ENCODE measurements around the gene NSUN5. TPM values are rescaled to one million over a fixed set of nuclear protein-coding genes. Genes with fewer than 3 reads are reported as not detected.
"Not testable (repeated sequence)": the region's sequence is repeated elsewhere in the genome, so short reads cannot be mapped to it uniquely, and the experiment has no call there.

Gene NSUN5
- total and polyA plus RNA-seq, 4 donors = 11.8 to 33.2 (median 18.3) TPM

- H3K27ac ChIP-seq (ENCODE audit: low read depth in 1 of 2, low read length in 2 of 2); ATAC-seq (ENCODE audit: low FRiP score): not testable (repeated sequence)
Observed at GRCh38 chr7:73277210-73277609, 31.4 kb downstream of the NSUN5 start.

DNA sequence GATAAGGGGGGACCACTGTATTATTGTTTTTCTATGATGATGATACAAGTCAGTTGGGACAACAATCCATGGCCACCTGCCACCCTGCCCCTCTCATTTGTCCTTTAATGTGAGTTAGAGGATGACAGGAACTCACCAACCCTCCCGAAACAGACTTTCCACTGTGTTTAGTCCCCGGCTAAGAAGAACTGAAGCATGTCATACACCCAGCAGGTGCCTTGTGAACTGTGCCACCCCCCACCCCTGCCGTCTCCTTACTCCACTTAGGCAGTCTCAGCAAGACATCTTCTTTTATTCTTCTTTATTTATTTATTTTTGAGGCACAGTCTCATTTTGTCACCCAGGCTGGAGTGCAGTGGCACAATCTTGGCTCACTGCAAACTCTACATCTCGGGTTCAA, 40.8 kb downstream of the NSUN5 start:
- not testable (repeated sequence) for H3K4me3 ChIP-seq (ENCODE audit: low read length in 2 of 2); H3K27ac ChIP-seq (ENCODE audit: low read depth in 1 of 2, low read length in 2 of 2)

More at GRCh38 chr7:73277210-73277609, 31.4 kb downstream of the NSUN5 start:
- H3K36me3 ChIP-seq (ENCODE audit: control insufficient read depth in 1 of 2, insufficient read depth in 2 of 2, low read length in 1 of 2); DNase-seq; H3K4me1 ChIP-seq (ENCODE audit: control insufficient read depth in 1 of 2, insufficient read depth in 2 of 2, low read length in 2 of 2); H3K9me3 ChIP-seq (ENCODE audit: control insufficient read depth, low read length); intact Hi-C loops (cut with DNase I); H3K4me3 ChIP-seq (ENCODE audit: low read length in 2 of 2); H3K27me3 ChIP-seq (ENCODE audit: control insufficient read depth in 1 of 2, insufficient read depth in 2 of 2, low read length in 1 of 2): not testable (repeated sequence)
- 19 to 38% methylated on average over 1 of the region's 5 CpGs for WGBS, 2 donors

DNA sequence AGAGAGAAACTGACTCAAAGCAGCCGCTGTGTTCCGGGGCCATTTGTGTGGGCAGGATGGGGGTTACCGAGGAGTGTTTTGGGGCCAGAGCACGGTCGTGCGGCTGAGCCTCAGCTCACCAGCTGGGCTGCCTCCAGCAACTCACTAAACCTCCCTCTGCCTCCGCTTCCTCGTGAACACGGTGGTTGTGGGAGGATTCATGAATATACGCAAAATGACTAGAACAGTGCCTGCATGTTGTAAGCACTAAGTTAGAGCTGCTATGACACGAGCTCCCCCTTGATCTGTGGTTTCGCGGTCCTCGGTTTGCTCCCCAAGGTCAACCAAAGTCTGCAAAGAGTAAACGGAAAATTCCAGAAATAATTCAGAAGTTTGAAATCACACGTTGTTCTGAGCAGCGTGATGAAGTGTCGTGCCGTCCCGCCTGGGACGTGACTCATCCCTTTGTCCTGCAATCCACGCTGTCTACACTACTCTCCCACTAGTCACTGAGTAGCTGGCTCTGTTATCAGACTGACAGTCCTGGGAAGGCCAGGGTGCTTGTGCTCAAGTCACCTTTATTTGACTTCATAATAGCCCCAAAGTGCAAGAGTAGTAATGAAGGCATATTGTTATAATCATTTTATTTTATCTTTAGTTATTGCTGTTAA, 41.8 kb downstream of the NSUN5 start:
- H3K36me3 ChIP-seq (ENCODE audit: control insufficient read depth in 1 of 2, insufficient read depth in 2 of 2, low read length in 1 of 2); ATAC-seq (ENCODE audit: low FRiP score); H3K4me1 ChIP-seq (ENCODE audit: control insufficient read depth in 1 of 2, insufficient read depth in 2 of 2, low read length in 2 of 2); H3K9me3 ChIP-seq (ENCODE audit: control insufficient read depth, low read length); H3K27ac ChIP-seq (ENCODE audit: low read depth in 1 of 2, low read length in 2 of 2); intact Hi-C loops (cut with DNase I); H3K27me3 ChIP-seq (ENCODE audit: control insufficient read depth in 1 of 2, insufficient read depth in 2 of 2, low read length in 1 of 2); H3K4me3 ChIP-seq (ENCODE audit: low read length in 2 of 2); DNase-seq: not testable (repeated sequence)
- no CpG with 5 or more reads among the region's 22 CpGs for WGBS, 2 donors

More for the DNA sequence above, 40.8 kb downstream of the NSUN5 start:
- intact Hi-C loops (cut with DNase I); H3K4me1 ChIP-seq (ENCODE audit: control insufficient read depth in 1 of 2, insufficient read depth in 2 of 2, low read length in 2 of 2); ATAC-seq (ENCODE audit: low FRiP score); H3K27me3 ChIP-seq (ENCODE audit: control insufficient read depth in 1 of 2, insufficient read depth in 2 of 2, low read length in 1 of 2); DNase-seq; H3K9me3 ChIP-seq (ENCODE audit: control insufficient read depth, low read length); H3K36me3 ChIP-seq (ENCODE audit: control insufficient read depth in 1 of 2, insufficient read depth in 2 of 2, low read length in 1 of 2): not testable (repeated sequence)
- 76 to 86% methylated on average over 3 of the region's 4 CpGs for WGBS, 2 donors

GRCh38 chr7:73262416-73262815, 46.2 kb downstream of the NSUN5 start:
- intact Hi-C loops (cut with DNase I); ATAC-seq (ENCODE audit: low FRiP score): not testable (repeated sequence)
- 15% methylated on average over 1 of the region's 2 CpGs; no CpG with 5 or more reads in 1 of the 2 donors for WGBS, 2 donors

More at GRCh38 chr7:73262416-73262815, 46.2 kb downstream of the NSUN5 start:
- not testable (repeated sequence) for H3K27ac ChIP-seq (ENCODE audit: low read depth in 1 of 2, low read length in 2 of 2); H3K36me3 ChIP-seq (ENCODE audit: control insufficient read depth in 1 of 2, insufficient read depth in 2 of 2, low read length in 1 of 2); H3K4me3 ChIP-seq (ENCODE audit: low read length in 2 of 2); DNase-seq; H3K27me3 ChIP-seq (ENCODE audit: control insufficient read depth in 1 of 2, insufficient read depth in 2 of 2, low read length in 1 of 2); H3K4me1 ChIP-seq (ENCODE audit: control insufficient read depth in 1 of 2, insufficient read depth in 2 of 2, low read length in 2 of 2); H3K9me3 ChIP-seq (ENCODE audit: control insufficient read depth, low read length)

Other genes with a start within 250 kb of the NSUN5 start
- gene SPDYE9, start 222.8 kb downstream of the NSUN5 start, total RNA-seq = not detected
- not detected for gene SPDYE9, start 222.8 kb downstream of the NSUN5 start, polyA plus RNA-seq
- 1 to 10 TPM in 1 of 2 donors, not detected in 1; 2.2 TPM for gene TRIM50, start 19.3 kb upstream of the NSUN5 start, total RNA-seq
- gene TRIM50, start 19.3 kb upstream of the NSUN5 start, polyA plus RNA-seq = under 1 TPM in 1 of 2 donors, not detected in 1; 0.38 TPM
- not detected for gene FKBP6, start 19.3 kb upstream of the NSUN5 start, total RNA-seq
- under 1 TPM in 1 of 2 donors, not detected in 1; 0.10 TPM for gene FKBP6, start 19.3 kb upstream of the NSUN5 start, polyA plus RNA-seq
- under 1 TPM in 1 of 2 donors, not detected in 1; 0.21 TPM for gene FZD9, start 125.0 kb upstream of the NSUN5 start, total RNA-seq
- gene FZD9, start 125.0 kb upstream of the NSUN5 start, polyA plus RNA-seq = under 1 TPM in 1 of 2 donors, not detected in 1; 0.20 TPM
- gene BAZ1B, start 213.5 kb upstream of the NSUN5 start, total RNA-seq = 10 to 100 TPM; 49.3 to 60.0 TPM
- gene BAZ1B, start 213.5 kb upstream of the NSUN5 start, polyA plus RNA-seq = 10 to 100 TPM; 19.1 to 23.9 TPM
- 10 to 100 TPM; 45.5 to 68.2 TPM for gene BCL7B, start 248.9 kb upstream of the NSUN5 start, total RNA-seq
- gene BCL7B, start 248.9 kb upstream of the NSUN5 start, polyA plus RNA-seq = 10 to 100 TPM; 70.9 to 92.3 TPM

Measured in aorta (tissue), 5 donors.